ENCODE data around the gene ALDH16A1.

ALDH16A1 gene

DNA sequence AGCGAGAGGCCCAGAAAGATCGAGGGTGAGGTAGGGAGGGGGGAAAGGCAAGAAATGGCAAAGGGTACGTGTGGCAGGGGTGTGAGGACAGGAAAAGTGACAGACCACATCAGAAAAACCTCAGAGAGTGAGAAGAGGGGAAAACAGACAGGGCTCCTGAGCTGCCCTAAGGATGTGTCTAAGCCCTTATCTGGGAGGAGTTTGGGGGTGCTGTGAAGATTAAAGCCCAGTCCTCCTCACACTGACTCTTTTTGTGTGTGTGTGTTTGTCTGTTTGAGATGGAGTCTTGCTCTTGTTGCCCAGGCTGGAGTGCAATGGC lies 29.1 kb upstream of the ALDH16A1 start:
- DNase-seq, result no peak

DNA sequence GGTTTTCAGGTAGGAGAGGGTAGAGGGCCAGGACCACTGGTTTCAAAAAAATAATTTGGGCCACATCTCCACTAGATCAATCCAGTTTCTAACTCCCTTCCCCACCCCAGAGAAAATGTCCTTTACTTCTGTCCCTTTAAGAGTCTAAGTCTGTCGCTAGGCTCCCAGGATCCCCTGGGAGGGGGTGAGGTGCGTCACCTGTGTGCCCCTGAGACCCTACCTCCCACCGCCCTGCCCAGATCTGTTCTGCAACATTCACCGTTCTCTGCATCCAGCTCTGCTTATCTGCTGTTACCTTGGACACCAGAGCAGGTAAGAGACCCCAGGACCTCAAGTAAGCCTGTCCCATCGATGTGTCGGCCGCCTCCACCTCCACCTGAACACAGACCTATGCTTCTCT lies 27.8 kb upstream of the ALDH16A1 start, which contains the start of gene GFY:
Gene GFY (plus strand): TSS at position 211 of the 400 bp plus-strand sequence. CDS start 1,043 bp downstream, outside the sequence.
- DNase-seq, result no peak

DNA sequence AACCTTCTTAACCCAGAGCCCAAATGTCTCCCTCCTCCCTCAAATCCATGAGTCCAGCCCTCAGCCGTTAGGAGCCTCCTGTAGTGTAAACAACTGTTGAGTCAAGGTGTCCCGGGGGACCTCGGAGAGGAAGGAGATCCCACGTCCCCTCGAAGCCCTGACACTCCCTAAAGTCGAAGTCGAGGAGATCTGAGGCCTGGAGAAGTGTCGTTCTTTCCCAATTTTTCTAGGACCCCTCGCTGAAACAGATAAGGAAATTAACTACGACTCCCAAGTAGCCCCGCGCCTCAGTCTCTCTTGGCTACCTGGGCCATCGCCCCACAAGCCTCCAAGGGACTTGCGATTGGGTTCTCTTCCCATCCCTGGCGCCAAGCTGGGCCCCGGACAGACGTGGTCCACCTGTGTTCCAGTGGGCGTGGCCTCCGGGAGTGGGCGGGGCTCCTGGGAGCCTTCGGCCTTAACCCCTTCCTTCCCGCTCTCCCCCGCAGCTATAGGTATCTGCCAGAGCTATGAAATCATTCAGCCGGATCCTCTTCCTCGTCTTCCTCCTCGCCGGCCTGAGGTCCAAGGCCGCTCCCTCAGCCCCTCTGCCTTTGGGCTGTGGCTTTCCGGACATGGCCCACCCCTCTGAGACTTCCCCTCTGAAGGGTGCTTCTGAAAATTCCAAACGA lies 27.0 kb upstream of the ALDH16A1 start:
- no peak for DNase-seq

DNA sequence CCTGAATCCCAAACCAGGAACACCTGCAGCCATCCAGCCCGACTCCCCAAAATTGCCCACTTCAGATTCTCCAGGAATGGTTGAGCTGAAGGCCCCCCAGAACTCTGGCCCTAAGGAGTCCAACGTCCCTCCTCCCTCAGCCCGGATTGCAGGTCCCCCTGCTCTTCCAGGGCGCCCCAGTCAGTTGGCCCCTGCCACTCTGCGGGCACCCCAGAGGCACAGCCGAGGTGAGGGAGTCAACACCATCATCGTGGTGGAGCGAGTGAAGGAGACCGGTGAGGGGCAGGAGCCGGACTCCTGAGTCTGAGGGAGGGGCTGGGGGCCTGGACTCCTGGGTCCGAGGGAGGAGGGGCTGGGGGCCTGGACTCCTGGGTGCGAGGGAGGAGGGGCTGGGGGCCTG lies 25.7 kb upstream of the ALDH16A1 start:
- DNase-seq, result no peak

DNA sequence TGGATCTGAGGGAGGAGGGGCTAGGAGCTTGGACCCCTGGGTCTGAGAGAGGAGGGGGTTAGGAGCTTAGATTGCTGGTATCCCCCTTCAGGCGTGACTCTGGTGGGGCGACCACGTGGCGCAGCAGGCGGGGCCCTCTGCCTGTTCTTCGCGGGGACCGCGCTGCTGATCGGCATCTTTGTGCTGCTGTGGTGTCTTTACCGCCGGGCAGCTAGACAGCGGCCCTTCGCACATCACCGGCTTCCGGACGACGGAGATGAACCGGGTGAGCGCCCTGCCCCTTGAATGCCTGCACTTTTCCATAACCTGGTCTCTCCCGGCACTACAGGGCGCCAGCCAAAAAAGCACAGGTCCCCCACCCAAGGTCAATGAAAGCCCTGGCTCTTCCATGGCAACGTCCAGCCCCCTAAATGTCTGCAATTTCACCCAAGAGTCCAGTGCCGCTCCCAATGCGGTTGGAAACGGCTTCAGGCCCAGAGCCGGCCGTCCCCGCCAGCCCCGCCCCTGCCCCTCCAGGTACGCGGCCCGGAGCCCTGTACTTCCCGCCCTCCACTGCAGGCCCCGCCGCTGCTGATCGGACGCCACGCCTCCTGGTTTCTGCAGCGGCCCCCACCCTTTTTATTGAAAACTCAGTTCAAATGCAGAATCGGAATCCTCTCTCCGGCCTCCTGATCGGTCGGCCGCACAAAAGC lies 25.0 kb upstream of the ALDH16A1 start:
- DNase-seq, result no peak

DNA sequence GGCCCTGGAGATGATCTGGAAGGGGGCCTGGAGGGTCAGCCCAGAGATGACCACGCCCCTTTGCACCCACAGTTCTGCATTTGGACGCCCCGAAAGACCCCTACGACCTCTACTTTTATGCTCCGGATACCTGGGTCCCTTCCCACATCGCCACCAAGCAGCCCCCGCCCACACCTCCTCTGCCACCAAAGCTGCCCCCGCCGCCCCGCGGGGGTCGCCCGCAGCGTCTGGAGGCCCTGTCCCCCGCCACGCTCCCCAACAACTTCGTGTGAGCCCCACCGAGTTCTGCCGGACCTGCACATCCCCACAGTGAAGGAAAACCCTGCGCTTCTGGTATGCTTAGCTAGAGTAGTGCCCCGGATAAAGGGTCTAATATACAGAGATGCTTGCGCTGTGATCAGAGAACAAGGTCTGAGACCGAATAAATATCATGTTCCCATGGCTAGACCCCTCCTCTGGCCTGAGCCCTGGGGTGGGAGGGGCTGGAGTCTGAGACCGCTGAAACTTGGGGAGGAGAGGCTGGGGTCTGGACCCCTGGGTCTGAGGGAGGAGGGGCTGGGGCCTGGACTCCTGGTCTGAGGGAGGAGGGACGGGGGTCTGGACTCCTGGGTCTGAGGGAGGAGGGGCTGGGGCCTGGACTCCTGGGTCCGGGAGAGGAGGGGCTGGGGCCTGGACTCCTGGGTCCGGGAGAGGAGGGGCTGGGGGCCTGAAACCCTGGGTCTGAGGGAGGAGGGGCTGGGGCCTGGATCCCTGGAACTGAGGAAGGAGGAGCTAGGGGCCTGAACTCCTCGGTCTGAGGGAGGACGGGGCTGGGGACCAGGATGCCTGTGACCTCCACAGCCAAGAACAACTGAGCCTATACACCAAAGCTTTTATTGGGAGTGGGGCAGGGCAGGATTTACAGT lies 24.2 kb upstream of the ALDH16A1 start:
- DNase-seq, result no peak

DNA sequence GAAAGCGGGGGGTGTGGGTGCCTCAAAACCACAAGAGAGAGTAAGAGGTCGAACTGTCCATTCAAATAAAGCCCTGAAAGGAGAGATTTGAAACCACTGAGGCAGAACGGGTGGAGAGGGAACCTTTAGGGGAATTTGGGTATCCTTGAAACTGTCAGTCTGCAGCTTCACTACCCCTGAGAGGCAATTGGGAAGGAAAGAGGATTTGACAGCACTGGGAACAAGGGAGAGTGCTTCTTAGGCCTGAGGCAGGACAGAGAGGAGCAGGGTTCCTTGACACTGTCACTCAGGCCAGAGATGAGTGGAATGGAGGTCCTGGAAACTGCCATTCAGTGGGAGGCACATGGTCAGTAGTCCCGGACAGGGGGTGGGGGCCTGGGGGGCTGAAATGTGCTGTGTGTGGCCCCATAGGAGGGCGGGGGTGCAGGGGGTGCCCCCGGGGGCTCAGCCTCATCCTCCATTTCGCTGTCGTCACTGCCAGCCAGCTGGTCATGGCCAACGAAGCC lies 22.8 kb upstream of the ALDH16A1 start:
- DNase-seq, result no peak

DNA sequence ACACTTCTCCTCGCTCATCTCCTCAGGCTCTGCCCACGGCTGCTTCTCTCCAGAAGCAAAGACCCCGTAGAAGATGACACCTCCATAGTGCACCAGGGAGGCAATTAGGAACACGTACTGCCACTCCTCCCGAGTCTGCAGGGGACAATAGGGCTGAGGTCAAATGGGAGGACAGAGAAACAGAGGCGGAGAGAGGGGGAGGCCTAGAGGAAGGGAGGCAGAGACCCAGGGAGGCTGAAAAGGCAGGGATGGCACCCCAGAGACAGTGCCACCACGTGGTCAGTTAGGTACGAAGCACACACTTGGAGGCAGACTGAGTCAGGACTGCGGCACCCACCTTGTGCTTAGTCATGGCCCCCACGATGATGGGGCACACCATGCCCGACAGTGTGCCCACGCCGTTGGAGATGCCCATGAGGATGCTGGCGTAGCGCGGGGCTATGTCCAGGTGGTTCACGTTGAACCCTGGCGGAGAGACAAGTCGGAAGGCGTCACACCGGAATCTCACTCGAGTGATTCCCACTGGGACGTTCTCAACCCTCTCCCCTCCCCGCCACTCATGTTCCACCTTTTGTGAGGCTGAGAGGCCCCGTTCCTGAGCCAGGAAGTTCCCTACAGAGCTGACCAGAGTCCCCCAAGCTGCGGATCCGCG lies 22.2 kb upstream of the ALDH16A1 start:
- DNase-seq, result no peak

DNA sequence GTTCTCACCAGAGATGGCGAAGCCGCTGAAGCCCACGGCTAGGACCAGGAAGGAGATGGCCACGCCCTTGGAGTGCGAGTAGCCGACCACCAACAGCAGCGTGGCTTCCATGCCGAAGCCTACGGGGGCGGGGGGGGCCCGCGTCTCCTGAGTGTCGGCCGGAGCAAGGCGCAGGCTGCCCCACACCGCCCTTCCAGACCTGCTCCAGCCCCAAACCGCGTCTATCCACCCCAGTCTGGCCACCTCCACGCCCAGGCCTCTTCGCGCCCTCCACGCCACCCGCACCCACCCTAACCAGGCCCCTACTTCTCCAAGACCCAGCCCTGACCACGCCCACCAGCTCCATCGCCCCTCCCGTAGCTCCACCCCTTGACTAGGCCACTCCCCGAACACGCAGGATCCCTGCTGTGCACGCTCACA lies 21.7 kb upstream of the ALDH16A1 start:
- no peak for DNase-seq

DNA sequence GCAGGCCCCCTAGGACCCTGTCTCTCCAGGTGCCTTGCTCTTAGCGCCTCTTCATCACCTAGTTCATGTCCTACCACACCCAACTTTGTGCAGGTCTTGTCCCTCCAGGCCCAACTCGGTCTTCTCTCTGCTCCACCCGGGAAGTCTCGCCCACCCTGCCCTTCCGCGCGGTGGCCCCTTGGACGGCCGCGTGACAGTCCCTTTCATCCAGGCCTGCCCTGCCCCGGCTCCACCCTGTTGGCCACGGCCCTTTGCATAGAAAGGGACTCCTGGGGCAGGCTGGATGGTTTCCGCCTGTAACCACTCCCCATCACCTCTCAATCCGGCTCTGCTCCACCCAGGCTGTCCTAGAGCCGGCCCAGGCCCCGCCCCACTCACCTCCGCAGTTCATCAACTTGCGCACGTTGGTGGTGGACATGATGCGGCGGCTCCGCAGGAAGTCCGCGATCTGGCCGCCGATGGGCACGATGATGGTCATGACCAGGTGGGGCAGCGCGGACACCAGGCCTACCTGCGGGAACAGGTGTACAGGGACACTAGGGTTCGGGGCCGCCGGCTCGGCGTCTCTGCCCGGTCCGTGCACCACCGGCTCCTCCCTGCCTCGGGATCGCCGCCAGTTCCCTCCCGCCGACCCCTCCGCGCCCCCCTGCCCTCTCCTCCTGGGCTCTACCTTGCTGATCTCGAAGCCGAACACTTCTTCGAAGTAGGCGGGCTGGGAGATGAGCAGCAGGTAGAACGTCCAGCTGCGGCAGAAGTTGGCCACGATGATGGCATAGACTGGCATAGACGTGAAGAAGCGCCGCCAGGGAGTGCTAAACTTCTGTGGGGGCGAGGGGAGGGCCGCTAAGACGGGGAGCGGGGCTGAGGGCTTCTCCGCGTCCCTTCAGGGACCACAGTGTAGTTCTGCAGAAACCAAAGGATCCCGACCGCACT lies 20.6 kb upstream of the ALDH16A1 start:
- DNase-seq, result no peak

DNA sequence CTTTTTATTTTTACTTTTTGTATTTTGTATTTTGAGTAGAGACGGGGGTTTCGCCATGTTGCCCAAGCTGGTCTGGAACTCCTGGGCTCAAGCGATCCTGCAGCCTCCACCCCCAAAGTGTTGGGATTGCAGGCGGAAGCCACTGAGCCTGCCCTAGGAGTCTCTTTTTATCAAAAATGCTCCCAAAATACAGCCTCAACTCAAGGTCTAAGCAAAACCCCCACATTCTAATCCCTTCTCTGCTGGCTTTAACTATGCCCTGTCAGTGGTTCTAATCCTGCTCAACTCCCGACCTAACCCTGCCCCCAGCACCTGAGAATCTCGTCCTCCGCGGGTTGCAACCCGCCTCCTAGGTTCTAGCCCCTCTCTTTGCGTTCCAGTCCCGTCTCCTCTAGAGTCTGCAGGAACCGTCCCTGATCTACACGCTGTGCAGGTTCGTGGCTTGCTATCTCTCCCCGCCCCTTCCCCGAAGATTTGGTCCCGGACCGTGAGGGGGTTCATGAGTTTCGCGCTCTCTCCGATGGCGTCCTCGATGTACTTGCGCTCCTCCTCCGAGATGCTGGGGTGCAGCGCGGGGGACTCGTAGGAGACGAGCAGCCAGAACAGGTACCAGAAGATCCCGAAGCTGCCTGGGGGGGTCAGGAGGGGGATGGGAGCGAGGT lies 19.7 kb upstream of the ALDH16A1 start:
- DNase-seq, result no peak

DNA sequence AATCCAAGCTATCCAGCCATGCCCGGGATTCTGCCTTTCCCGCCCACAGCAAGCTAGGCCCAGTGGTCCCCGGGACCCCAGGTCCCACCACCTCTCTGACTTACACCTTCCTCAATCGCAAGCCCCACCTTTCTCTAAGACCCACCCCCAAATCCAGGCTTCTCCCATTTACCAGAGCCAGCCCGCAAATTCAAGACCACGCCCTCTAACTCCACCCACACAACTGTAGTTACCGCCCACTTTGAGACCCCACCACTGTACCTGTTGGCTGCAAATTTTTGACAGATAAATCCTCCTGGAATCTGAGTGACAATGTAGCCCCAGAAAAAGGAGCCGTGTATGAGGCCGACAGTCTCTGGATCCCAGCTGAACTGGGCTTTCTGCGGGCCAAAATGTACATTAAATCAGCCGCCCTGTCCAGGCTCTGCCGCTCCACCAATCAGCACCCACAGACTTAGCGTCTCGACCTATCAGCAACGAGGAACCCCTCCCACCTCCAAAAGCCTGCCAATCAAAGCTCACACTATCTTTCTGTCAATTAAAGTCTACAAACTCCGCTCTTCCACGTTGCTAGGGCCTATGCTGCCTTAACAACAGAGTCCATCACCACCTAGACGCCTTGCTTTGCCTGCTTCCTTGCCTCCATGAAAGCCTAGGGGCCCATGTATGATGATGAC lies 18.0 kb upstream of the ALDH16A1 start:
- no peak for DNase-seq

DNA sequence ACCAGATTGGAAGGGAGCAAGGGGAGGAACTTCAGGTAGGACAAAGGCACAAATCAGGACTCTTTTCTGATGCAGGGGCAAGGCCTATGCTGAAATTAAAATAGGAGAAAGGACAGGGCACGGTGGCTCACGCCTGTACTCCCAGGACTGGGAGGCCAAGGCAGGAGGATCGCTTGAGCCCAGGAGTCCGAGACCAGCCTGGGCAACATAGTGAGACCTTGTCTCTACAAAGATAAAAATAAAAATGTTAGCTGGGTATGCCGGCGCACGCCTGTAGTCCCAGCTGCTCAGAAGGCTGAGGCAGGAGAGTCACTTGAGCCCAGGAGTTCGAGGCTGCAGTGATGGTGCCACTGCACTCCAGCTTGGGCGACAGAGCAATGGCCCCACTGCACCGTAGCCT lies 17.4 kb upstream of the ALDH16A1 start:
- no peak for DNase-seq

DNA sequence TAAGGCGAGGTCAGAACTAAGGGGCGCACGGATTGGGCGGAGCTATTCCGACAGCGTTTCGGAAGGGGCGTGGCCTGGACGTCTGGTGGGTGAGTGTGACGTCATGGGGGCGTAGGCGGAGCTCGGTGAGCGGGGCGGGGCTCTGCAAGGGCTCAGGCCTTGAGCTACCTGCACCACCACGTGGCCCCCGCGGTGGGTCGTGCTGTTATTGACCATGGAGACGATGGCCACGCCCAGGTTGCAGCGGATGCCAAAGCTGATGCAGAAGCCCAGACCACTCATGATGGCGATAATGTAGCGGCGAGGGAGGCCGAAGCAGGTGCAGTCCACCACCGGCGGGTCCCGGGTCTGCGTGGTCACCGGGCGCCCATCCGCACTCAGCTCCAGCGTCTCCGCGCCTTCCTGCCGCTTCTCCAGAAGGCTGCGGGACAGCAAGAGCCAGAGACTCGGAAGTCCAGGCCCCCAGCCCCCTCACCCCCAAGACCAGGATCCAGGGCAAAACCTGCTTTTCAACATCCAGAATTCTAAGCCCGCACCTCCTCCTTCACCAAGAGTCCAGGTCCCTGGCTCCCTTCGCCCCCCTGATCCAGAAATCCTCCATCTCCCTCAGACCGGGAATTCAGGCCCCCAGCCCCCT lies 16.5 kb upstream of the ALDH16A1 start:
- no peak for DNase-seq

DNA sequence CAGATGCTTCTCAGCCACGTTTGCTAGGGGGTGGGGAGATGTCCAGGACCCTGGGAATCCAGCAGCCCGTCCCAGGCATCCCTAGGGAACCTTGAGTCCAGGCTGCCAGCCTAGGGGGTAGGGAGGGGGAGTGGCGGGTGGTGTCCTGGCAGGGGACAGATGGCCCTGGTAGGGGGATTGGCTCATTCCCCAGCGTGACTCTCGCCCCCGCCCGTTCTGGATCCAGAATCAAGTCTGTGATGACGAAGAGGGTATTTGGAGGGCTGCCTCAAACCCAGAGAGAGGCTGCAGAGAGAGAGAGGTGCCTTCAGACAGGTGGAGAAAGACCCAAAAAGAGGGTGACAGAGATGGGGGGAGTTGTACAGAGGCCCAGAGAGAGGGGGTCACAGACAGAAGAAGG lies 15.8 kb upstream of the ALDH16A1 start:
- DNase-seq, result no peak

DNA sequence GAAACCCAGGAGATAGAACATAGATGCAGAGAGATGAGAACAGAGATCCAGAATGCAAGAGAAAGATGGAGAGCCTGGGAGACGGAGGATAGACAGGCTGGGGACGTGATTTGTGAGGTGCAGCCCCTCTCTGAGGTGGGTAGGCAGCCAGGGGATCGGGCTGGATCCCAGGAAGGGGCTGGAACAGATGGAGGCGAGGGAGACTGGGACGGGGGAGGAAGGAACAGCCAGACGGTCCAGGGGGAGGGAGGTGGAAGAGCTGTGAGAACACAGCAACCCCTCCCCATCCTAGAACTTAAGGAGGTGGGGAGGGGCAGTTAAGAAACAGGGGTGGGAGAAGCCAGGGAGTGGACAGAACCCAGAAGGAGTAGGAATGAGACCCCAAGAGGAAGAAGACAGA lies 14.8 kb upstream of the ALDH16A1 start:
- DNase-seq, result no peak

DNA sequence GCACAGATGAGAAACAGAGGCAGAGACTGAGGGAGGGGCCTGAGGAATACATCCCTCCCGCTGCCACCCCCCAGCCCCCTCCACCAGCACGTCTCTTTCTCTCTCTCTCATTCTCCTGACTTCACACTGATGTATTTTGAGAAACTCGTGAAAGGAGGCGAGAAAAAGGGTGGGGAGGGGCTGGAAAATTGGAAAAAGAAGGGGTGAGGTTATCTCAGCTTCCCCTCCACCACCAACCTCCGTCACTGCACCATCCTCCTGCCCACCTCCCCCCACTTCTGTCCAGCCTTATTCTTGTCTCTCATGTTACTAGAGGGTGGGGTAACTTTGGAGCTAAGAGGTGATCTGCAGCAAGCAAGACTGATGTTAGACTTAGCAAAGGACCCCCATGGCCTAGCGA lies 13.2 kb upstream of the ALDH16A1 start:
- no peak for DNase-seq

DNA sequence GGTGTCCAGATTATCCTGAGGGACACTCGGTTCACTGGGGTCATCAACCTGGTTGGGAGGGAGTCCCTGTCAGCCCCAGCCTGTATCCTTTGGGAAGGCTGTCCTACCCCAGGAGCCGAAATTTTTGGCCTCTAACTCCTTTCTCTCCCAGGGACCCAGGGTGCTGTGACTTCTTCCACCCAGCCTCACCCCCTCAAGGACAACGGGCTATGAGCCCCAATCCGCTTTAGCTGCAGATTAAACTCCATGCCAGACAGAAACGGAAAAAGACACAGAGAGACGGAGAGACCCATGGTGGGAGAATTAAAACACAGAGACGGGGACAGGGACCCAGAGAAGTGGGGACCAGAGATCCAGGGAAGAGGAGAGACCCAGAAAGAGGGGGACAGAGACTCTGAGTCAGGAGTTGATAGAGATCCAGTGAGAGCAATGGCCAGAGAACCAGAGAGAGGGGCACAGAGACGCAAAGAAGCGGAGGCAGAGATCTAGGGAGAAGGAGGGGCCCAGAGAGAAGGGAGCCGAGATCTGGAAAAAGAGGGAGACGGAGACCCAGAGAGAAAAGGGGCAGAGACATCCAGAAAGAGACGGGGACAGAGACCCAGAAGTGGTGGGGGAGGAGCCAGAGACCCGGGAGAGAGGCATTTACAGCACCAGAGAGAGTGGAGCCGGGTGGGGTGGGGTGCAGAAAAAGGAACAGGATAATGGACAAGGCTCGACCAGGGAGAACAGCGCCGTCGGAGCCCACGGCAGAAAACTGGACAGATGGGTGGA lies 12.4 kb upstream of the ALDH16A1 start:
- no peak for DNase-seq

DNA sequence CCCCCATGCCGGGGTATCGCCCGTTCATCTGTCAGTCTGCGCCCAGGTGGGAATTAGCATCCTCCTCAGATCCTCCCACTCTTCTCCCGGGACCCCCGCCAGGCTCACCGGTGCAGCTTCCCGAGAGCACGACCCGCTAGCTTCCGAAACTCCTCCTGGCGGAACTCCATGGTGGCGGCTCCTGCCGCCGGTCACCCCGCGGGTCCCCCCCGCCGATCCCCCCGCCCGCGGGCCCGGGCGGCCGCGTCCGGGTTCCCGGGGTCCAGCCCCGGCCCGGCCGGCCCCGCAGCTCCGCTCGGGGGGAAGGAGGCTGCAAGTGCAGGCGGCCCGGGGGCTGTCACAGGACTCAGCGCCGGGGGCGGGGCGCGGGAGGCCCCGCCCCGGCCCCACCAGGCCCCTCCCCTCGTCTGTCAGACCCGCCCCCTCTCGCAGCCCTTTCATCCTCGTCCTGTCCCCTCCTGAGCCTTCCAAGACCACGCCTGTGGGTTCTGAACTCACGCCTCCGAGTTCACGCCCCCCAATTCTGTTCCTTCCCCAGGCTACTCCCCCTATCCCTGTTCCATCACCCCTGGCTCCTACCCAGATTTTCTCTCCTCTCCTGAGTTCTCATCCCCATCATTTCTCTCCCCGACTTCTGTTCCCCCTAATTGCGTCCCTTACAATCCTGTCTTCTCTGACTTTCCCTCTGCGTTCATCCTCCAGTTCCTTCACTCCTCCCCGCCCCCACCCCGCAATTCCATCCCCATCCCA lies 11.6 kb upstream of the ALDH16A1 start, which contains the start of gene SLC17A7:
Gene SLC17A7 (minus strand): TSS at position 318 of the 750 bp plus-strand sequence. CDS start 148 bp downstream, at position 170.
- no peak for DNase-seq
